H1 (cell line): ENCODE results near the gene CLDN4. TPM values are rescaled to one million over a fixed set of nuclear protein-coding genes. Genes with fewer than 3 reads are reported as not detected.

Source experiments
- RAD21 ChIP-seq, 2 experiments: IDR thresholded peaks in 1 of 2; conservative IDR thresholded peaks in 1 of 2; 2 replicates each; pipeline ENCODE4 v1.6.1; 2011; ENCODE audit warnings: low read depth in 2 of 2, low read length in 2 of 2, improper control_type of control experiment in 1 of 2, inconsistent platforms in 1 of 2, mild to moderate bottlenecking in 1 of 2, moderate library complexity in 1 of 2
- polyA plus RNA-seq, 7 experiments: library from polyadenylated mRNA; depleted of rRNA in 3 of 7; stranded (reverse) in 5 of 7; unstranded in 2 of 7; fragments of >200 nt in 5 of 7; fragments of 200-250 nt in 2 of 7; gene quantifications; 1 replicate in 5 of 7; 2 replicates in 1 of 7; 4 replicates in 1 of 7; pipeline versions ENCODE4 v1.2.1 to v1.2.3, GENCODE V29; 2011 to 2013; ENCODE audit warnings: missing spikeins in 2 of 7, mixed read lengths in 2 of 7
- total RNA-seq: library from RNA; stranded (reverse); fragmentation: NEBNext Ultra II Directional; extraction: Animal tissue kit (Norgen Biotek cat#: 25700); gene quantifications from 2 replicates; pipeline ENCODE4 v1.2.1, GENCODE V29; 2021
- TF ChIP-seq, protein P1 (sequence below): IDR thresholded peaks from 2 replicates; pipeline ENCODE4 v1.6.1; 2011; ENCODE audit warnings: low read length, improper control_type of control experiment

CLDN4 gene
- total and polyA plus RNA-seq, 2 of the 8 experiments (the other 6 are each of a cell fraction or from before 2014, with no cell fraction given): 28.0 to 69.3 TPM

DNA sequence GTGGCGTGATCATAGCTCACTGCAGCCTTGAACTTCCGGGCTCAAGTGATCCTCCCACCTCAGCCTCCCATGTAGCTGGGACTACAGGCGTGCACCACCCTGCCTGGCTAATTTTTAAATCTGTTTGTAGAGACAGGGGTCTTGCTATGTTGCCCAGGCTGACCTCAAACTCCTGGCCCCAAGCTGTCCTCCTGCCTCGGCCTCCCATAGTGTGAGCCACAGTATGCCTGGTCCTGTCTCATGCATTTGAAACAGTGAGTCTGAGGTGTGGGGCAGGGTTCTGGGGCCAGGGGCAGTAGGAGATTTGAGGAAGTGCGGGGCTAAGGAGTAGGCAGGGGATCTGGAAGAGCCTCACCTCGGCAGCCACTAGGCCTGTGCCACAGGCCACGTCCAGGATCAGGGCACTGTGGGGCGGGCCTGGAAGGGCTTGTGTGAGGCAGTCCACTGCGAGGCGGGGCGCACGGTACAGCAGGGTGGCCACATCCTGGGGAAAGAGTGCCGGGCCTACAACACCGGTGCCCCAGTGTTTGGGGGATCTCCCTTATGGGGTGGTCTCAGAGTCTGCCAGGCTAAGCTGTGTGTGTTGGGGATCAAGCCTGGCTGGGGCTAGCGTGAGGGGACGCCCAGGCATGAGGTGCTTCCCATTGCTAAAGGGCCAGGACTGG, 10.1 kb downstream of the CLDN4 start (continued):
- no peak for TF ChIP-seq RAD21 (IDR thresholded peaks at IDR 0.05 in 1 of 2, conservative IDR thresholded peaks at IDR 0.05 in 1 of 2; ENCODE audit: low read depth in 2 of 2, low read length in 2 of 2)
- TF ChIP-seq, protein P1, sequence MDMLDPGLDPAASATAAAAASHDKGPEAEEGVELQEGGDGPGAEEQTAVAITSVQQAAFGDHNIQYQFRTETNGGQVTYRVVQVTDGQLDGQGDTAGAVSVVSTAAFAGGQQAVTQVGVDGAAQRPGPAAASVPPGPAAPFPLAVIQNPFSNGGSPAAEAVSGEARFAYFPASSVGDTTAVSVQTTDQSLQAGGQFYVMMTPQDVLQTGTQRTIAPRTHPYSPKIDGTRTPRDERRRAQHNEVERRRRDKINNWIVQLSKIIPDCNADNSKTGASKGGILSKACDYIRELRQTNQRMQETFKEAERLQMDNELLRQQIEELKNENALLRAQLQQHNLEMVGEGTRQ: no peak
